ENCODE measurements around the gene KCNQ1.

KCNQ1 gene

DNA sequence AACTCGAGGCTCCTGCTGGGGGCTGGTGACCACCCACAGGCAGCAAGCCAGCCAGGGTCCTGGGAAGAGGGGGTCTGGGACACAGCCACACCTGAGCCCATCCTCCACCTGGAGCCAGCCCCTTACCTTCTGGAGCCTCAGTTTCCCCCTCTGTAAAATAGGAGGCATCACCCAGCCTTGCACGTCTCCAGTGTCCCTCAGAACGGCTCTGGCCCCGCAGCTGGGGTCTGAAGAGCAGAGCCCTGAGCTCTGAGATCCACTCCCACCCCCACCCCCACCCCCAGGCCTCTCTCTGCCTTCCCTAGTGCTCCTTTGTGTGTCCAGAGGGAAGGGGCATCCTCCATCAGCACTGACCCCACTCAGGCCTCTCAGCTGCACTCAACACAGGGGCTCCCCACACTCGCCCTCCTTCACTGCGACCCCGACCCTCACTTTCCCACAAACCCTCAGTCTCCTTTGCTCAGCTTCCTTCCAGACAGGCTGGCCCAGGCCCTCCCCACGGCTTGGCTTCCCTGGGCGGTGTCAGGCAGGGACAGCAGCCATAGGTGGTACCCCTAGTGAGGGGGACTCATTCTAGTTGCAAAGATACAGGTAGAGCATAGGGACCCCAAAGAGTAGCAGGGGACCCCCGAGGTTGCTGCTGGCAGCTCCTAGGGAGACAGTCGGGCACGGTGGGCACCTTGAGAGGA is 288.3 kb downstream of the KCNQ1 start:
- DNase-seq (ENCODE audit: low spot score) = no peak

DNA sequence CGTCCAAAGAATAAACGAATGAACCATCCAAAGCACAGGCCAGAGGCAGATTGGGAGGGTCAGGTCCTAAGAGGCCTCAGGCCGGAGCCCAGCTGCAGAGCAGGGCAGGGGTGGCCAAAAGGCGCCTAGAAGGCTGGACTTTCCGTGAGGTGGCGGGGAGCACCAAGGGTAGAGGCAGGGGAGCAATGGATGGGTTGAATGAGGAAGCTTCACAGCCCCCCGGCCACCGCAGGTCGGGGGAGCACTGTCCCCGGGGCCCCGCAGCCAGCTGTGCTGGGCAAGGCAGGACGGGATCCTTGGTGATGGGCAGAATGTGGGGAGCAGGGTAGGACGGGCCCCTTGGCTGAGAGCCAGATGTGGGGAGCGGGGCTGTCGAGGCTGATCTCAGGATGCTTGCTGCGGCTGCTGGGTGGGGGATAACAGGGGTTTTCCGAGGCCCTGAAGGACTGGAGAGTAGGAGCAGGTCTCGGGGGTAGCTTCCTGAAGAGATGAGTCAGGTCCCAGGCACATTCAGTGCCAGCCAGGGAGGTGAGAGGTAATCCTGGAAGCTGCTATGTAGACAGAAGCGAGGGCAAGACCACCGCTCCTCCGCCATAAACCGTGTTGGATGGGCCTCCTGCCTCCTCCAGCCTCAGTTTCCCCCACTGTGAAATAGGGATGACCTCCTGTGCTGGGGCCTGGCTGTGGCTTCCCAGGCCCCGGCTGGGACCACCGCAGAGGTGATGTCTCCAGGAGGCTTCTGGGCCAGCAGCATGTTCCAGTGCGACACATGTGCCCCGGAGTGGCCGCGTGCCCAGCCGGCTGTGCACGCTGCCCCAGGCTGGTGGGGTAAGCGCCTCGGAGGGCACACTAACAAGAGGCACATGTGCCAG is 289.6 kb downstream of the KCNQ1 start:
- no peak for DNase-seq (ENCODE audit: low spot score)

DNA sequence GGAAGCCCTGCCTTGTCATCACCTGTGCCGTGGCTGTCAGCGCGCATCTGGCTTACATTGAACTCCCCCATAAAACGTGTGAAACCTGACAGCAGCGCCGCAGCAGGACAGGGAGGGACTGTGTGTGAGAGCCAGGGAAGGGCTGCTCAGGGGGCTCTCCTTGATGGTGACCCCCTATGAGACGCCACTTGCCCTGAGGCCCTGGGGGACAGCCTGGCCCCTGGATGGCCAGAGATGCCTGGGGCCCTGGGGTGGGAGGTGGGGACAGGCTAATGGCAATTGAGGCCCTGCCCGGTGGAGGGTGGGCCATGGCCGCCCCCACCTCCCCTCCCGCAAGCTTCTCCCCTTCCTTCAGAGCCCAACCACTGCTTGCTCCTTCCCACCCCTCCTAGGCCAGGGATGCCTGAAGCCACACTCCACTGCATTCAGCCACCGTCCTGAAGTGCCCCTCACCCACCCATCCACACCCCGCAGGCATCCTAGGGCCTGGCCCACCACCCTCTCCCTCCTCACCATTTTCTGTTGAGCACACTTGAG is 290.3 kb downstream of the KCNQ1 start:
- DNase-seq (ENCODE audit: low spot score) = no peak

DNA sequence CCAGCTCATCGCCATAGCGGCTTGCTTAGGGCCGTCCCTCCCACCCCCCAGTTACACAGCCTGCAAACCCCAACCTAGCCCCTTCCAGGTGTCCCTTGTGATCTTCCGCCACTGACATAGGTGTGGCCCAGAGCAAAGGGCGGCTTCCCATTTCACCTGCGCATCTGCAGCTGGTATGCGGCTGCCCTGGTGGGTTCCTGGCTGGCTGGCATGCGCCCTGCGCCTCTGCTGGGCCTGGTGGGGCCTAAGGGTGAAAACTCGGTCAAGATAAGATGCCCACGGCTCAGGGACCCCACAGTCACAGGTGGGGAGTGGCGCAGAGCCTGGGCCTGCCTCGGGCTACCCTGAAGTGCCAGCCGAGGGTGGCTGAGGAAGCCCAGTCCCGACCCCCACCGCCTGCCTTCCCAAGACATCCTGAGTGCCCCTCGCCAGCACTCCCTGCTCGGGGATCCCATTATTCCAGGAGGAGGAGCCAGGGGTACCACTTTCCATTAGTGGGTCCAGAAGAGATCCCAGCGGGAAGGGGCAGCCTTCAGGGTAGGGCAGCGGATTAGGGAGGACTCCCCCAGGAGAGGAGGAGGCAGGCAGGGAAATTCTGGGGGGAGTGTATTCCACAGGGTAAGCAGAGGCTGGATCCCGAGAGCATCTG is 291.9 kb downstream of the KCNQ1 start:
- DNase-seq (ENCODE audit: low spot score) = no peak

DNA sequence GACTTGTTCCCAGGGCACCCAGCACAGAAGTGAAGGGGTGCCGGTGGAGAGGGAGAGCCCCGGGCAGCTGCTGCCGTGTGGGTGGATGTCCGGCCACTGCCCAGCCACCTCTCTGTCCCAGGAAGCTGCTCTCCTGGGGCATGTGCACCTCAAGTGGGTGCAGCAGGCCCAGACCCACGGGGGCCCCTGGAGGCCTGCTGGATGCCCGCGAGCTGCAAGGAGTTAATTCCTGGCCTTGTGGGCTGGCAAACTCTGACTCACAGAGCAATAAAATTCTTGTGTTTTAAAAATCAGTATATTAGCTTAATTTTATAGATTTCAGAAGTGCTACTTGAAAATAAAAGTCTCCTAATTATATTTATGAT is 292.4 kb downstream of the KCNQ1 start:
- DNase-seq (ENCODE audit: low spot score) = no peak

GRCh38 chr11:2737866-2738265 is 293.1 kb downstream of the KCNQ1 start:
- no peak for DNase-seq (ENCODE audit: low spot score)

- DNase-seq (ENCODE audit: low spot score) = no peak
These were observed 294.0 kb downstream of the KCNQ1 start for GRCh38 chr11:2738551-2739431.

GRCh38 chr11:2739531-2740274 is 294.9 kb downstream of the KCNQ1 start:
- no peak for DNase-seq (ENCODE audit: low spot score)

DNA sequence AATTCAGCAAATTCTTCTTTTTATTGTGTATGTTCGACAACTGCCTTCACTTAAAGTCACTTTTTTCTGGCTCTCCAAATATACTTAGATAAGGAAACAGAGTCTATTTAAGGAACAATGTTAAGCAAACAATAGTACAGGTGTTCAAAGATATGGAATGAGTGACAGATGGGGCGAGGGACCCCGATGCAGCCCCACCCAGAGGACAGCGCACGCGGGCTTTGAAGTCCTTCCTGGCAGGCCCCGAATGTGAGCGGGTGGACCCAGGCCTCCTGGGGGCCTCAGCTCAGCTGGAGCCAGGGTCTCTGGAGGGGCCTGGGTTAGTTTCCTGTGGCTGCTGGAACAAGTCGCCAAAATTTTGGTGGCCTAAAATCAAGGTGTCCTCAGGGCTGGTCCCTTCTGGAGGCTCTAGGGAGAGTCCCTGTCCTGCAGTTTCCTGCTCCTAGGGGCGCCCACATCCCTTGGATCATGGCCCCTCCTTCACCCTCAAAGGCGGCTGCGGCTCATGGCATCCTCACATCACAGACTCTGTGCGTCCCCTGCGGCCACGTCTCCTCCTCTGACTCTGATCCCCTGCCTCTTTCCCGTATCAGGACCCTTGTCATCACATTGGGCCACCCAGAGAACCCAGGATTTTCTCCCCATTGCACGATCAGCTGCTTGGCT is 295.6 kb downstream of the KCNQ1 start:
- DNase-seq (ENCODE audit: low spot score) = no peak

DNA sequence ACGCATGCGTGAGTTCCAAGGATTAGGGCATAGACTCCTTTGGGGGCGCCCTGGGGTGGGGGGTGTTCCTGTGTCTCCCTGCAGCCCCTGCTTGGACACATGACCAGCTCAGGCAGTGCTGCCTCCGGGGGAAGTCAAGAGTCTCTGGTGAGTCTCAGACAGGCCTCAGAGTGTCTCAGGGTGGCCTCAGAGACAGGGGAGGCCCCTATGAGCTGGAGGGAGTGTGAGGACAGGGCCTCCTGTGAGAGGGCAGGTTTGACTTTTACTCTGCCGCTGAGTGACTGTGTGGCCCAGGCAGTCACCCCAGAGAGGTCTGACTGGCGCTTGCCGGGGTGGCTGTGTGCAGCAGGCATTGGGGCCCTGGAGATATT is 296.2 kb downstream of the KCNQ1 start:
- no peak for DNase-seq (ENCODE audit: low spot score)

- DNase-seq (ENCODE audit: low spot score) = no peak
These were observed 296.7 kb downstream of the KCNQ1 start for GRCh38 chr11:2741377-2742131.

- DNase-seq (ENCODE audit: low spot score) = no peak
These were observed 297.4 kb downstream of the KCNQ1 start for GRCh38 chr11:2742201-2742600.

- DNase-seq (ENCODE audit: low spot score) = no peak
These were observed 298.0 kb downstream of the KCNQ1 start for GRCh38 chr11:2742611-2743426.

GRCh38 chr11:2743427-2744110 is 298.8 kb downstream of the KCNQ1 start:
- DNase-seq (ENCODE audit: low spot score) = no peak

DNA sequence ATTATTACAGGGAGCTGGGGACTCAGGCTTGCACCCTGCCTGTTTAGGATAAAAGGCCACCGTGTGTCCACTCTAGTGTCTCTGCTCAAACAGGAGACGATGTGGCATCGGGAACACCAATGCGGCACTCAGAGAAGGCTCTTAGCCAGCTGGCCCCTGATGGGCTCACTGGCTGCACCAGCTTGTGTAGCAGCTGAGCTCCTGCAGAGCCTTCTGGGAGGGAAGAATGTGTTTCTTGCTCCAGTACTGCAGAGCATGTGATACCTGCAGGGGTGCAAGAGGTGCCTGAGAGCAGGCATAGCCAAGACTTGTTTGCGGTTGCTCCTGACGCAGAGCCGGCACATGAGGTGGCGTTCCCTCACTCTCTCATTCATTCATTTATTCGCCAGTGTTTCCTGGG is 299.4 kb downstream of the KCNQ1 start:
- DNase-seq (ENCODE audit: low spot score) = no peak

GRCh38 chr11:2745511-2745910 is 300.7 kb downstream of the KCNQ1 start:
- no peak for DNase-seq (ENCODE audit: low spot score)

DNA sequence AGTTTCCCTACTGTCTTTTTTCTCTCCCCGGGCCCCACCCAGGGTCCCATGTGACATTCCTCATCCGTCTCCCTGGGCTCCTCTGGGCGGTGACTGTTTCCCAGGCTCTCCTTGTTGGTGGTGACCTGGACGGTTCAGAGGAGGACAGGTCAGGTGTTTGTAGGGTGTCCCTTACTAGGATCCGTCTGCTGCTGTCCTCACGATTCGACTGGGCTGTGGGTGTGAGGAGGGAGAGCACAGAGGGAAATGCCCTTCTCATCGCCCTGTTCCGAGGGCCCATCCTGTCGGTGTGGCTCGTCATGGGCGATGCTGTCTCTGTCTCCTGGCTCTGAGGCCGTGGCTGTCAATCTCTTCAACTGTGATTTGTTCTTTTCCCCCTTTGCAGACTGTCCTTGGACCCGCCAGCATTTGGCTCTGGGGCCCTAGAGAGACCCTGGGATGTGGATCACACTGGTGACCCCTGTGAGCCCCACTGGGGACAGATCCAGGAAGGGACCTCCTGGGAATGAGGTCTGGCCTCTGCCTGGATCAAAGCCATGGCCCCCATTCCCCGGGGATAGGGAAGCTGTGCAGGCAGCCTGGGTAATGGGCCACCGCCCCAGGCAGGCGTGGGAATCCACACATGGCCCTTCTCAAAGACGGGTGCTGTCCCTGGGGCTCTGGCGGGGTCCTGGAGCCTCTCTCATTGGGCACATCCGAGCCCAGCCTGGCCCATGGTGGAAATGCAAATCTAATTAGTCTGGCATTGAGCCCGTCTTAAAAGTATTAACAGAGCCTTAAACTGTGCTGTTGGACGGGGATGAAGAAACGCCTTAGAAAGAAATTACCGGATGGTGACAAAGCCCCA is 301.8 kb downstream of the KCNQ1 start:
- DNase-seq (ENCODE audit: low spot score) = no peak

Measured in kidney capillary endothelial cell (primary cell).